Measurements from ENCODE around the gene LEFTY1.

LEFTY1 gene

GRCh38 chr1:225868631-225869330 lies 20.2 kb downstream of the LEFTY1 start:
- TF ChIP-seq CTCF (IDR thresholded peaks at IDR 0.05): no peak

GRCh38 chr1:225866981-225867380 lies 22.0 kb downstream of the LEFTY1 start:
- no peak for TF ChIP-seq CTCF (IDR thresholded peaks at IDR 0.05)

- no peak for TF ChIP-seq CTCF (IDR thresholded peaks at IDR 0.05)
These were observed 22.7 kb downstream of the LEFTY1 start for GRCh38 chr1:225866061-225866837.

- no peak for TF ChIP-seq CTCF (IDR thresholded peaks at IDR 0.05)
These were observed 23.4 kb downstream of the LEFTY1 start for GRCh38 chr1:225865514-225865913.

GRCh38 chr1:225863167-225863566 lies 25.8 kb downstream of the LEFTY1 start:
- TF ChIP-seq CTCF (IDR thresholded peaks at IDR 0.05): no peak

- TF ChIP-seq CTCF (IDR thresholded peaks at IDR 0.05): no peak
These were observed 26.4 kb downstream of the LEFTY1 start for GRCh38 chr1:225862581-225862950.

- TF ChIP-seq CTCF (IDR thresholded peaks at IDR 0.05): no peak
These were observed 26.9 kb downstream of the LEFTY1 start for GRCh38 chr1:225861834-225862580.
